Loucy (cell line): ENCODE results near the gene SLC1A5.
A peak's percentile ranks its signal among the peaks of the same experiment; 100 is the strongest.

Source experiments
- CTCF ChIP-seq: fragments of 200-600 bp; sonication (generic); conservative IDR thresholded peaks from 2 replicates; pipeline ENCODE4 v1.5.1; 2014; ENCODE audit warnings: mild to moderate bottlenecking, antibody characterized with exemption, low read length
- EZH2phosphoT487 ChIP-seq: fragments of 200-600 bp; IDR thresholded peaks from 2 replicates; pipeline ENCODE4 v1.6.1; 2018; ENCODE audit warnings: antibody characterized with exemption, mild to moderate bottlenecking, moderate library complexity, borderline replicate concordance

DNA sequence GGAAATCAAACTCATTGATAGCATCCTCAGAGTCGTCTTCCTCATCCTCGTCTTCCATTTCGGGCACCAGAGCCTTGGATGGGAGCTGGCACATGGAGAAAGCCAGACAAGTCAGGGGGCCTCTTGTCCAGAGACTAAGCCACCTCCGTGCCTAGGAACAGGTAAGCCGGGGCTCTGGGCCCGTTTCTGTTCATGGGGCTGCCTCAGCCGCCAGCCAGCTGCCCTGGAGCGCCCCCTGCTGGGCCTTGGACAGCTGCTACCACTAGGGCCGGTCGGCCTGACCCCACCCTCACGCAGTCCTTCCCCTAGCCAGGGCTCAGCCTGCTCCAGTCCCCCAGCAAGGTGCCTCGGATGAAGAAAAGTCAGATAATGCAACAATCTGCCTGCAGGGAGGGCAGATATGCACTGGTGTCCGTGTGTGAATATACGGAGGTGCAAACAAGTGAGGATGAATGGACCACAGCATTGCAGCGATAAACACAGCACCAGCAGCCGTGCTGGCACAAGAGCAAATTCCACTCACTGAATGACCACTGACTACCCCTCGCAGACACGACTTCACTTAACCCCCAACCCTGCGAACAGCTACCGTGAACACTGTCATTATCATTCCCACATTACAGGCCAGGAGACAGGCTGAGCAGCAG lies 59.6 kb downstream of the SLC1A5 start:
- TF ChIP-seq CTCF (peak; percentile 97), EZH2phosphoT487 (no peak)
